ENCODE results near the gene P3H2. TPM values are rescaled to one million over a fixed set of nuclear protein-coding genes. Genes with fewer than 3 reads are reported as not detected.

The P3H2 gene
- total RNA-seq, 1 experiment from 2014 or later, result 82.2 TPM

- no peak for ATAC-seq
- Histone ChIP-seq H3K36me3 (ENCODE audit: control insufficient read depth, insufficient read depth, low read length) (no peaks in the 10 kb centered on the region), H3K4me1 (ENCODE audit: control insufficient read depth, insufficient read depth, low read length) (no peaks in the 10 kb centered on the region), H3K27ac (ENCODE audit: low read length) (no peak overlapping the region), H3K27me3 (ENCODE audit: control insufficient read depth, insufficient read depth, low read length) (no peaks in the 10 kb centered on the region), H3K9me3 (ENCODE audit: control insufficient read depth, insufficient read depth, low read depth, low read length) (no peaks in the 10 kb centered on the region), H3K4me3 (ENCODE audit: low read depth in 2 of 2, low read length in 2 of 2) (no peak overlapping the region)
- ChIA-PET POLR2A (no interaction called here), CTCF (no interaction called here)
- in situ Hi-C loops (cut with HindIII; ENCODE audit: low pct_unique_long_range_greater_than_20kb, low sequenced_read_pairs) (no loop called here), intact Hi-C loops (cut with micrococcal nuclease; ENCODE audit: unreplicated experiment) (no loop called here)
- DNase-seq (ENCODE audit: low read depth, low spot score), result no peak
- TF ChIP-seq, protein P1, sequence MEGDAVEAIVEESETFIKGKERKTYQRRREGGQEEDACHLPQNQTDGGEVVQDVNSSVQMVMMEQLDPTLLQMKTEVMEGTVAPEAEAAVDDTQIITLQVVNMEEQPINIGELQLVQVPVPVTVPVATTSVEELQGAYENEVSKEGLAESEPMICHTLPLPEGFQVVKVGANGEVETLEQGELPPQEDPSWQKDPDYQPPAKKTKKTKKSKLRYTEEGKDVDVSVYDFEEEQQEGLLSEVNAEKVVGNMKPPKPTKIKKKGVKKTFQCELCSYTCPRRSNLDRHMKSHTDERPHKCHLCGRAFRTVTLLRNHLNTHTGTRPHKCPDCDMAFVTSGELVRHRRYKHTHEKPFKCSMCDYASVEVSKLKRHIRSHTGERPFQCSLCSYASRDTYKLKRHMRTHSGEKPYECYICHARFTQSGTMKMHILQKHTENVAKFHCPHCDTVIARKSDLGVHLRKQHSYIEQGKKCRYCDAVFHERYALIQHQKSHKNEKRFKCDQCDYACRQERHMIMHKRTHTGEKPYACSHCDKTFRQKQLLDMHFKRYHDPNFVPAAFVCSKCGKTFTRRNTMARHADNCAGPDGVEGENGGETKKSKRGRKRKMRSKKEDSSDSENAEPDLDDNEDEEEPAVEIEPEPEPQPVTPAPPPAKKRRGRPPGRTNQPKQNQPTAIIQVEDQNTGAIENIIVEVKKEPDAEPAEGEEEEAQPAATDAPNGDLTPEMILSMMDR (IDR thresholded peaks at IDR 0.05), result no peak
- no peak for TF ChIP-seq TCF7L2 (IDR thresholded peaks at IDR 0.05; ENCODE audit: low read depth, low read length)
- no peak for TF ChIP-seq SIN3A (IDR thresholded peaks at IDR 0.05; ENCODE audit: borderline replicate concordance, insufficient read depth, low read depth, low read length)
- no peak for TF ChIP-seq POLR2AphosphoS5 (IDR thresholded peaks at IDR 0.05; ENCODE audit: low read depth, low read length)
- no peak for TF ChIP-seq REST (IDR thresholded peaks at IDR 0.05; ENCODE audit: insufficient read depth in 1 of 2, low read depth in 2 of 2, low read length in 1 of 2)
- no TSS peak for BruUV-seq (replicated peaks)
Observed at GRCh38 chr3:190131329-190131728, 10.6 kb upstream of the P3H2 start.

DNA sequence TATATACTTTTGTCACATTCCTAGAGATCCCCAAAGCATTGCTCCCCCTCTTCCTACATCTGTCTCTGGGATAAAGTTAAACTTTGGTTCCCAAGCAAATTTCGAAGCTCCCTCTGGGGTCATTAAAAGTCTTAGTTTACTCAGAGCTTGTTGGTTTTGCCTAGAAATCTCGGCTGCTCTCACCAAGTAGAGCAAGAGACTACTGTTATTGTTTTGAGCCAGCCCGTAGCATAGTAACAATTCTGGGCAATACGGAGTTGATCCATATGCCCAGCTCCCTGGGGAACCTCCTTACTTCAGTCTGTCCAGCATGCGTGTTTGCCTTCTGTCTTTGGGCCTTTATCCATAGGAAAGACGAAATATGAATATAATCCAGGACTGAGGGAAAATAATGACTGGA lies 10.0 kb upstream of the P3H2 start:
- Histone ChIP-seq H3K4me3 (ENCODE audit: low read depth in 2 of 2, low read length in 2 of 2) (no peak overlapping the region), H3K27me3 (ENCODE audit: control insufficient read depth, insufficient read depth, low read length) (no peaks in the 10 kb centered on the region), H3K4me1 (ENCODE audit: control insufficient read depth, insufficient read depth, low read length) (no peaks in the 10 kb centered on the region), H3K9me3 (ENCODE audit: control insufficient read depth, insufficient read depth, low read depth, low read length) (no peaks in the 10 kb centered on the region), H3K36me3 (ENCODE audit: control insufficient read depth, insufficient read depth, low read length) (no peaks in the 10 kb centered on the region), H3K27ac (ENCODE audit: low read length) (no peak overlapping the region)
- no peak for TF ChIP-seq SIN3A (IDR thresholded peaks at IDR 0.05; ENCODE audit: borderline replicate concordance, insufficient read depth, low read depth, low read length)
- no peak for TF ChIP-seq REST (IDR thresholded peaks at IDR 0.05; ENCODE audit: insufficient read depth in 1 of 2, low read depth in 2 of 2, low read length in 1 of 2)
- CTCF ChIA-PET, result no interaction called here
- BruUV-seq (replicated peaks), result no TSS peak
- in situ Hi-C loops (cut with HindIII; ENCODE audit: low pct_unique_long_range_greater_than_20kb, low sequenced_read_pairs), result no loop called here
- no peak for DNase-seq (ENCODE audit: low read depth, low spot score)
- intact Hi-C loops (cut with micrococcal nuclease; ENCODE audit: unreplicated experiment), result no loop called here
- ATAC-seq, result no peak
- POLR2A ChIA-PET, result no interaction called here

Measured in Panc1 (cell line).